ENCODE data around the gene SCN3B. TPM values are rescaled to one million over a fixed set of nuclear protein-coding genes. Genes with fewer than 3 reads are reported as not detected.

Gene SCN3B
- total RNA-seq, 1 experiment from 2014 or later: 0.26 TPM

- Histone ChIP-seq H2AFZ (ENCODE audit: low read length) (no peak overlapping the region), H3K36me3 (ENCODE audit: low read depth, low read length) (peaks cover 3% of the 10 kb centered on the region; the same call in 1 of the 2 replicates), H4K20me1 (ENCODE audit: low read length) (no peaks in the 10 kb centered on the region), H3K4me3 (ENCODE audit: low read length) (no peak overlapping the region), H3K79me2 (ENCODE audit: low read length) (no peaks in the 10 kb centered on the region), H3K27ac (ENCODE audit: low read length) (no peak overlapping the region), H3K9me3 (ENCODE audit: low read length) (no peaks in the 10 kb centered on the region), H3K9ac (ENCODE audit: low read length) (no peak overlapping the region), H3K4me1 (ENCODE audit: insufficient read depth, low read length) (0 out of 2 replicates have a peak, but pooled peaks cover 3% of the 10 kb centered on the region), H3K27me3 (ENCODE audit: low read length) (no peaks in the 10 kb centered on the region), H3K4me2 (ENCODE audit: low read length) (peak overlapping the region; percentile 28; the same call in 1 of the 2 replicates), H3K9me2 (replicated peaks; ENCODE audit: low read length) (no peaks in the 10 kb centered on the region), H3F3A (ENCODE audit: low read length, unreplicated experiment) (no peaks in the 10 kb centered on the region)
- BruUV-seq (replicated peaks): no TSS peak
- CTCF ChIA-PET: interaction anchor here (0.9 kb wide), 1 partner anchor 10 kb away, joined by 11 read pairs; no protein-coding TSS in a partner anchor
- DNase-seq (peak; percentile 86), ATAC-seq (peak; percentile 68)
- intact Hi-C loops (cut with micrococcal nuclease): loop anchor here (1.0 kb wide), 1 partner anchor 127 kb away; no protein-coding TSS in a partner anchor
- TF ChIP-seq EZH2phosphoT487 (IDR thresholded peaks at IDR 0.05; ENCODE audit: borderline replicate concordance, low read length) (no peak), CTCF (conservative IDR thresholded peaks at IDR 0.05; ENCODE audit: low read depth, low read length) (peak; percentile 96)
- POLR2A ChIA-PET (ENCODE audit: unreplicated experiment): no interaction called here
Measured at GRCh38 chr11:123580557-123581275, 73.7 kb downstream of the SCN3B start.

GRCh38 chr11:123580137-123580536 lies 74.3 kb downstream of the SCN3B start:
- Histone ChIP-seq H3K79me2 (ENCODE audit: low read length) (no peaks in the 10 kb centered on the region), H3K9me2 (replicated peaks; ENCODE audit: low read length) (no peaks in the 10 kb centered on the region), H3K4me2 (ENCODE audit: low read length) (no peak overlapping the region), H3K36me3 (ENCODE audit: low read depth, low read length) (peaks cover 3% of the 10 kb centered on the region; the same call in 1 of the 2 replicates), H3K4me3 (ENCODE audit: low read length) (no peak overlapping the region), H3K27me3 (ENCODE audit: low read length) (no peaks in the 10 kb centered on the region), H3K4me1 (ENCODE audit: insufficient read depth, low read length) (0 out of 2 replicates have a peak, but pooled peaks cover 3% of the 10 kb centered on the region), H3K27ac (ENCODE audit: low read length) (no peak overlapping the region), H3F3A (ENCODE audit: low read length, unreplicated experiment) (no peaks in the 10 kb centered on the region), H3K9ac (ENCODE audit: low read length) (no peak overlapping the region), H3K9me3 (ENCODE audit: low read length) (no peaks in the 10 kb centered on the region), H2AFZ (ENCODE audit: low read length) (no peak overlapping the region), H4K20me1 (ENCODE audit: low read length) (no peaks in the 10 kb centered on the region)
- intact Hi-C loops (cut with micrococcal nuclease): loop anchor here (1.0 kb wide), 1 partner anchor 127 kb away; no protein-coding TSS in a partner anchor
- no TSS peak for BruUV-seq (replicated peaks)
- DNase-seq (no peak), ATAC-seq (peak; percentile 24)
- TF ChIP-seq CTCF (conservative IDR thresholded peaks at IDR 0.05; ENCODE audit: low read depth, low read length) (no peak), EZH2phosphoT487 (IDR thresholded peaks at IDR 0.05; ENCODE audit: borderline replicate concordance, low read length) (no peak), EZH2 (IDR thresholded peaks at IDR 0.05; ENCODE audit: low read length, unreplicated experiment) (no peak)
- CTCF ChIA-PET: no interaction called here
- POLR2A ChIA-PET (ENCODE audit: unreplicated experiment): no interaction called here

DNA sequence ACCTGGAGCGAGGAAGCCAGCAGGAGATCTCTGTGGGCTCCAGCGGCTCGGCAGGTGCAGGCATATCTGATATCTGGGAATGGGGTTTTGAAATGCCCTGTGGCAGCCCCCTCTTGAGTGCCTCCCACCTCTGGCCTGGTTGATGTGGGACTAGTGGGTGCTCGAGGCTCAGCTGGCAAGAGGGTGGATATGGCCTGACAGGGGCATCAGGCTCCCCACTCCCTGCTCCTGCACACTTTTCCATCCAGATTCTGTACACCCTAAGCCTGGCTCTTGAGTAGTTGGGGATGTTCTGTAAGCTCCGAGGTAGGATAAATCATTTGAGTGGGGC lies 75.0 kb downstream of the SCN3B start:
- Histone ChIP-seq H3K4me1 (ENCODE audit: insufficient read depth, low read length) (0 out of 2 replicates have a peak, but pooled peaks cover 3% of the 10 kb centered on the region), H3K9me2 (replicated peaks; ENCODE audit: low read length) (no peaks in the 10 kb centered on the region), H2AFZ (ENCODE audit: low read length) (no peak overlapping the region), H3K27ac (ENCODE audit: low read length) (no peak overlapping the region), H3K4me3 (ENCODE audit: low read length) (no peak overlapping the region), H3K36me3 (ENCODE audit: low read depth, low read length) (peaks cover 3% of the 10 kb centered on the region; the same call in 1 of the 2 replicates), H4K20me1 (ENCODE audit: low read length) (no peaks in the 10 kb centered on the region), H3F3A (ENCODE audit: low read length, unreplicated experiment) (no peaks in the 10 kb centered on the region), H3K27me3 (ENCODE audit: low read length) (no peaks in the 10 kb centered on the region), H3K9me3 (ENCODE audit: low read length) (no peaks in the 10 kb centered on the region), H3K4me2 (ENCODE audit: low read length) (no peak overlapping the region), H3K79me2 (ENCODE audit: low read length) (no peaks in the 10 kb centered on the region), H3K9ac (ENCODE audit: low read length) (no peak overlapping the region)
- ATAC-seq (no peak), DNase-seq (no peak)
- POLR2A ChIA-PET (ENCODE audit: unreplicated experiment): no interaction called here
- intact Hi-C loops (cut with micrococcal nuclease): no loop called here
- CTCF ChIA-PET: no interaction called here
- BruUV-seq (replicated peaks): no TSS peak
- TF ChIP-seq CTCF (conservative IDR thresholded peaks at IDR 0.05; ENCODE audit: low read depth, low read length) (no peak), EZH2 (IDR thresholded peaks at IDR 0.05; ENCODE audit: low read length, unreplicated experiment) (no peak), EZH2phosphoT487 (IDR thresholded peaks at IDR 0.05; ENCODE audit: borderline replicate concordance, low read length) (no peak)
